Pulmonary artery endothelial cell (primary cell): ENCODE results near the gene PIK3C2G. TPM values are rescaled to one million over a fixed set of nuclear protein-coding genes. Genes with fewer than 3 reads are reported as not detected.
A peak's percentile ranks its signal among the peaks of the same experiment; 100 is the strongest.

ENCODE experiments used
- DNase-seq: peaks from one replicate; pipeline ENCODE4 v3.0.0-alpha.2; 2011; ENCODE audit warnings: low read depth, low spot score
- total RNA-seq: library from RNA; depleted of rRNA; stranded (reverse); fragments of >200 nt; gene quantifications from 2 replicates; pipeline ENCODE4 v1.2.3, GENCODE V29; 2014

PIK3C2G gene
- total RNA-seq, 1 donor from 2014 or later: not detected

DNA sequence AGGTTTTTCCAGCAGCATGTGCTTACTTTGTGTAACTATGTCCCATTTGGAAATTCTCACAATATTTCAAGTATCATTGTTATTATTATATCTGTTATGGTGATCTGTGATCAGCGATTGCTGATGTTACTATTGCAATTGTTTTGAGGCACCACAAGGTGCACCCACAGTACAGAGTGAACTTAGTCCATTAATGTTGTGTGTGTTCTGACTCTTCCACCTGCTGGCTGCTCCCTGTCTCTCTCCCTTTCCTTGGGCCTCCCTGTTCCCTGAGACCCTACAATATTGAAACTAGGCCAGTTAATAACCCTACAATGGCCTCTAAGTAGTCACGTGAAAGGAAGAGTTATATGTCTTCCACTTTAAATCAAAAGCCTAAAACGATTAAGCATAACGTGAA lies 153.9 kb downstream of the PIK3C2G start:
- DNase-seq: no peak

DNA sequence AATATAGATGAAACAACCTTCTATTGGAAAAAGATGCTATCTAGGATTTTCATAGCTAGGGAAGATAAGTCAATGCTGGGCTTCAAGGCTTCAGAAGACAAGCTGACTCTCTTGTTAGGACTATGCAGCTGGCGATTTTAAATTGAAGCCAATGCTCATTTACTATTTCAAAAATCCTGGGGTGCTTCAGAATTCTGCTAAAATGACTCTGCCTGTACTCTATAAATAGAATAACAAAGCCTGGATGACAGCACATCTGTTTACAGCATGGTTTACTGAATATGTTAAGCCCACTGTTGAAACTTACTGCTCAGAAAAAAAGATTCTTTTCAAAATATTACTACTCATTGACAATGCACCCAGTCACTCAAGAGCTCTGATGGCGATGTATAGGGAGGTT lies 155.1 kb downstream of the PIK3C2G start:
- DNase-seq: no peak

DNA sequence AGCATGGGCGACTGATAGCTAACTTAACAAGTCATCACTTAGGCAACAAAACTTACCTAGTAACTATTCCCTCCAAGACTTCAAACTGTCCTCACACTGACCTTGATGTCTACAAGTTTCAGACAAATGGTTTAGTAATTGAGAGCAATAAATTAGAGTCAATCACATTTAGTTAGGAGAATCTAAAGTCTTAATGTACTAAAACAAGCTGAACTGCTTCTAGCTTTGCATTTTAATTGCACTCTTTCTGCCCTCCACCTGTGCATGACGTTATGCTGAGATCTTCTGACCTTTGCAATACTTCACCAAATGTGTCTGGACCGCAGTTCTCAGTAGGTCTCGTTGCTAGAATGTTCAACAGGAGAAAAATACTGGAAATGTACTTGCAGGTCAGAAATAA lies 158.0 kb downstream of the PIK3C2G start:
- no peak for DNase-seq

DNA sequence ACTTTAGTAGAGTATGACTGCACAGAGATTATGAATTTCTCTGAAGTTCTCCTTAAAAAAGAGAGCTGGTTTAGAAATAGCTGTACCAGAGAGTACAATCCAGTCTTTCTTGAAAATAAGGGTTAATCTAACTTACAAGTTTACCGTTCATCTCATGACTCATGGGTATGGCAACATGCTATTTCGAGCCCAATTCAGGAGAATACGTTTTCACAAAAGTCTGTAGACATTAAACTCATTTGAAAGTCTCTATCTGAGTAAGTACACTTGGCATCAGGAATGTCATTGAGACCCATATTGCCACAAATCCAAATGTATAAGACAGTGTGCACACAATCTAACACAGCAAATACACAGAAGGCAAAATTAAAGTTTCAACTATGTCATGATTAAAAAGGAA lies 160.5 kb downstream of the PIK3C2G start:
- no peak for DNase-seq

DNA sequence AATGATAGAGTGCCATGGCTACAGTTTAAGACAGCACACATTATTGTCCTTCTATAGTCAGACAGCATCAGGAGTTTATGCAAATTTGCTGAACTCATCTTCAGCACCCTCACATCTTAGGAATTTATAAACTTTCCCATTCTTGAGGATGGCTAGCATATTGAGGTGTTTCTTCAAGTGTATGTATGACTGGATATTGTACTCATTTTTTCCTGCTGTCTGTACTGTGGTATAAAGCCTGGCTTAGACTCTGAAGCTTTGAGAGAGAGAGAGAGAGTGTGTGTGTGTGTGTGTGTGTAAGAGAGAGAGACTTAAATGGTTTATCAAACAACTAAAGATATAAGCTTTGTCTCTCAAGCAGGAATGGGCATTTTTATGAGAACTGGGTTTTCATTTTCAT lies 161.6 kb downstream of the PIK3C2G start:
- DNase-seq: no peak

DNA sequence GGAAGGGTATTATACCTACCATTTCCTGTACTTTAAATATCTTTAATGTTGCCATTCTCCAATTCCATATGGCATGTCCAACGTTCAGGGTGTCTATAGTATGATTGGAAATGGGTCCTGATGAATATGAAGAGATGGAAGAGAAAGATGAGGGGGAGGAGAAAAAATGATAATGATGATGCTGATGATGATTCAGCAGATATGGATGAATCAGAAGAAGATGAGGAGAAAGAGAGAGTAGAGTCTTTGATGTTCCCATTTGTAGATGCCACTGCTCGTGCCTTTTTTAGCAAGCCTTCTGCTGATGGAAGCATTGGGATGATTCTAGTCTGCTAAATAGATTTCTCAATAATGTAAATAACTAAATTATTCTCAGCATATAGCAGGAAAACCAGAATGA lies 163.5 kb downstream of the PIK3C2G start:
- DNase-seq: no peak

DNA sequence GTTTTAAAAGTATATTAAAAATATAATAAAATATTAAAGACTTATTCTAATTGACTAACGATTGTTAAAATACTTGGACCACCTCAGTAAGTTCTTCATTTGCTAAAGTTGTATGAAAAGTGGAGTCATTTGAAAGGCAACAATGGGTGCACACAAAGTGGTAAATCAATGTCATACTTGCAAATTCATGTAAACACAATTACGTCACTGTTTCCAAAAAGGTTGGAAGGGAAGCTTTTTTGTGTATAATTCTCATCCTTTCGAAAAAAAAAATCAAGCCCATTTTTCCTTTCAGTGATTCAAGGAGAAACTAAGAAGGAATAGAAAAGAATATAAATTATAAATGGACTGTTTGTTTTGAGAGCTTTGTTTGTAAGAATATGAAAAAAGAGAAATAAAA lies 166.2 kb downstream of the PIK3C2G start:
- no peak for DNase-seq

DNA sequence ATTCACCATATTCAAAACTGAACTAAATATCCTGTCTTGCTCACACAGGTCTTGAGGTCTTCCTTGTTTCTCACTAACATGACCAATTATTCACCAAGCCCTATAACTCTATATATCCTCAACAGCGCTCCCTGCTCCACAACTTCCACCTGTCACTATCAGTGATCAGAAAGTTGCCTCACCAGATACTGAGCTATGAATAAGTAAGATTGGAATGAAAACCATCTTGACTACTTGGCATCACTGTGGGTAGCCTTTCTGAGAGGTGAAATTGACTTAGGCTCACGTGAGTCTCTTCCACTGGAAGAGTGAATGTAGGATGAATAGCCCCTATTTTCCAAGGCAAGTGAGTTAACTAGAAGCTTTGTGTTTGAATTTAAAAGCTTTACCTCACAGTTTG lies 167.1 kb downstream of the PIK3C2G start:
- no peak for DNase-seq

DNA sequence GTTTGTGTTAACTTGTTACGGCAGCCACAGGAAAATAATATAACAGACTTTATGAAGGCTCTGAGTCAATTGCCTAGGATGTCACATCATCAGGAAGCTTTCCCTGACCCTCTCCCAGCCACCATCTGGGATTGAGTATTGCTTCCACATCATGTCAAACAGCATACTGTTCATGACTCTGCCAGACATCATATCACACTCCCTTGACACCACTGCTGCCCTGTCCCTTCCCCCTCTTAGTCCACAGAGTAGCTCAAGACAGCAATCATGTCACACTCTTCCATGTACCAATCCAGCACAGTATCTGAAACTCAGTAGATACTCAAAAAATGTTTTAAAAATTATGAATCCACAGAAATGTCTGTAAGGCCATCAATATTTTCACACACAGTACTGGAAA lies 168.0 kb downstream of the PIK3C2G start:
- DNase-seq: no peak

DNA sequence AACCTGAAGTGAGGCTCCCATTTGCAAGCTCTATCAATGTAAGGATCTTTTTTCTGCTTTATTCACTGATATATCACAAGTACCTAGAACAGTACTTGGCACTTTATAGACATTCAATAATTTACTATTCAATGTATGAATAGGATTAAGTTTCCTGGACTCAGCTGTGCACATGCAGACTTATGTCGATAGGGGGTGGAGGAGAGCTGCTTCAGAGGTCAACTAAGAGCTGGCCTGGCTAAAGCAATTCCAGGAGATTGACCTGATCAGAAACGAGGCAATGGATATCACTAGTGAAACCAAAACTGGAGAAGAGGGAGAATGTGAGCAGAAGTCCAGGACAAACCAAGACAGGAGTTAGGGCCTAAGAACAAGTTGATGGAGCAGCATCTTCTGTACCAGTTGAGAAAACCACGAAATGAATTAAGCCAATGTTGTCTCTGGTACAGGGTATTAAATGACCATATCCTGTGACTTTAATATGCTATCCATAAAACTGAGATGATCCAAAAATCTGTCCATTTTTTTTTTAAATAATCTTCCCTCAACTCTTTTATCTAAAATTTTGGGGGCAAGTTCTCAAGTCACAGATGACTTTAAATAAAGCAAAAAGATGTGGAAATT lies 169.2 kb downstream of the PIK3C2G start:
- peak; percentile 19 for DNase-seq

DNA sequence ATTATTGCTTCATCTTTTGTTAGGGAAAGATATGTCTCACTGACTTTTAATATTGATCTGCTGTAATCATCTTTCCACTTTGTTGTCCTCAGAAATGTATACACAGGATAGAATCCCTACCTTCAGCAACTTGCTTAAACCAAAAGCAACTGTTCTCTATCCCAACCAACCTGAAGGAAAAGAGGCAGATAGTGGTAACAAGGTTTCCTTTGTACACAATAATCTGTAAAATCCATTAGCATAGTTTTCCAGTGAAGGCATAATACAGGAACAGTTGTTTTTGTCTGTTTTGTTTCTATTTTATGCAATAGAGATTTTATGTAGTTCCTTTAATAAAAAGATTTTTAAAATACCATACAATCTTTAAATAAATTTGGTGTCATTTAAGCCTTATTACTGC lies 170.5 kb downstream of the PIK3C2G start:
- no peak for DNase-seq

DNA sequence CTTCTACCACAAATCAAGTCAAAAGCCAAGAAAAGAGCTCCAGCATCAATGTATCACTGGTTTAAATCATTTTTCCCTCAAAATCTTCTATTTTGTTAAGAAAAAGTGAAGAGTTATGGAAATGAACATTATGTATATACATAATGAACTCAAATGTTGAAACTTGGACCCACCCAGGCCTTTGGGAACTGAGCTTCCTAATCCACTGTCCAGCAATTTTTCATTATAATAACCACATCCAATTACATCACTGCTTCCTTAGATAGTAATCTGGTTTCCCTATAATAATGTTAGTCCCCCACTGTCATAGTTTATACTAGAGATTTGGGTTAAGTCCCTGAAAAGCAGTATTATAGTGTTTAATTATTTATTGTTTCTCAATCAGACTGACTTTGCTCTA lies 170.9 kb downstream of the PIK3C2G start:
- no peak for DNase-seq

DNA sequence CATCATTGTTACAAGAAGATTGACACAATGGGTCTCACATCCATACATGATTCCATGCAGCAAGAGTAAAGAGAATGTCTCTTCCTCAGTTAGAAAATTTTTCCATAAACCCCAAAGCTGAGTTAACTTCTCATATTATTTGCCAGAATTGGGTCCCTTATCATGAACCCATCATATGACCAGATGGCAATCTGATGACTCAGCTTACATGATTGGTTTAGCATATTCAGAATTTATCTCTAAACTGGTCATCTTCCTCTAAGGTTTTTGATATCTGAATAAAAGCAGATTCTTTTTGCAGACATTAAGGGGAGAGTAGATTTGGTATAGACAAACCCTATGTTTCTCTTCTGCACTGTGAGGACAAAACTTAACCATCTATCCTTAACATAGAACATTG lies 174.9 kb downstream of the PIK3C2G start:
- DNase-seq: no peak

DNA sequence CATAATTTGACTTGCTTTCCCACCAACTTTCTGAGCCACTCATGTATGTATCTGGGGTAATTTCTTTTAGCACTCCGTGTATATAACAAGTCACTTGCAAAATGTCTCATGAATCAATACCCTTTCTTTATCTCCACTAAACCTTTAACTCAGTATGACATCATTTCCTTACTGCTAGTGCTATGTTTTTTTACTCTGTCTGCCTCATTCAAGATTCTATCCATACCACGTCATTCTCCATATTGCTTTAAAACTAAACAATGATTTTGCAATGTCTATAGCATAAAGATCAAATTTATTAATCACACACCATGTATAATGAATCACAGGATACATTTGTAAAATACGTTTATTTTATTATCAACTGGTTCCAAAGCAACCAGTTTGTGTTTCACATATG lies 178.2 kb downstream of the PIK3C2G start:
- no peak for DNase-seq

DNA sequence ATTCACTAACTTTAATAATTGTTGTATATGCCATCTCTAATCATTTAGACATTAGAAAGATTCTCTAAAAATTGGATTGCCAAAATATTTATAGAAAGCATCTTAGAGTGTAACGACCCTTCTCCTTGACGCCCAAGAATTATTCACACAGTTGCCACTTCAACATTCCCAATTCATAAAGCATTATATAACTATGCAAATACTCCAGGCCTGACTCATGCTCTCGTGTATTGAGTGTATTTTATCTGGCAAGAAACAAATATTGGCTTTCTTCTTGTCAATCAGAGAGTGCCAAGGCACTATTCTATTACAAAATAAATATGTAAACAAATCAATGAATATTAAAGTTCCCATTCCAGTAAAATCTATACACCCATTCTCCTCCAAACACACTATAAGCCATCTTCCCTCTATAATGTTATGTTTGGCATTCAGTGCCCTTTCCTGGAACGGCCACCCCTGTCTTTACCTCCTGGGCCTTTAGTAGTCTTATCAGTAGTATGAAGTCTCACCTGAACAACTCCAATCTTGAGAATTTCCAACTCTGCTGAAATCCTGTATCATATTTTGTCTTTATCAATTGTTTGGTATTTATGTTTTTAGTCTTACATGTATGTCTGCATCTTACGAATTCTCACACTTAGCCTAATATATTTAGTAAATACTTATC lies 182.6 kb downstream of the PIK3C2G start:
- no peak for DNase-seq

DNA sequence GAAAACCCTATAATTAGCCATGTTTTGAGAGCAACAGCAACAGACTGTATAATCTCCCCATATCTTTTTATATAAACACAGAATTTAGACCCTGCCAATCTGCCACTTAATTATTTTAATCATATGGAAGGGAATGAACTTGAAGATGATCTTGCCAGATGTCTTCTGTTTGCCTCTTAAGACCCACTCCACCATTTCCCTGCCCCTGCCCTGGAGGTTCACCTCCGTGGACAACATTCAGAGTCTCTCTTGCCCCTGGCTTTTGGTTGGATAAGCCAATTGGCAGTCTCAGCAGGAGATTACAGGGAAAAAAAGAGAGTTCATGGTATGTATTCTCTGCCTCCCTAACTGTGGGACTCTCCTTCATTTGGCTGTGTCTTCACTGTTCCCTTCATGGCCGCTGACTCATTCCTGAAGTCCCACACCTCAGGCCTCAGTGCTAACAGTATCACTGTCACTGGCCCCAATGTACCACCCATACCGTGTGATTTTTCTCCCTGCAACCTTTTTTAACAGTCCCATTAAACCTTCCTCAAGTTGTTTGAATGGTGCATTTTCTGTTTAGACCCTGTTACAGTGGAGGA lies 184.8 kb downstream of the PIK3C2G start:
- DNase-seq: no peak

DNA sequence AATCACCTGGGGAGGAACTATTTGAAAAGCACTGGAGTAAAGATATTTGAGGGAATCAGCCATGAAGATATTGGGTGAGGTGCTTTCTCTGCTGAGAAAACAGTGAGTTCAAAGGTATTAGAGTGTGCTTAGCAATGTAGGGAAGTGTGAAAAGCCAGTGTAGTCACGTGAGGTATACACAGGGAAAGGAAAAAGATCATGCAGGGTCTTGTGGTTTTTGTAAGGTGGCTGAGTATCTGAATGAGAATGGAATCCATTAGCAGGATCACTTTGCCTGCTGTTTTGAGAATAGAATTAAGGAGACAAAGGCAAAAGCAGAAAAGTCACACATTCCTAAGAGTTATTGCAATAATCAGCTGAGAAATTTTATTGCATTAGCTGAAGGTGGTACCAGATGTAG lies 193.0 kb downstream of the PIK3C2G start:
- no peak for DNase-seq

DNA sequence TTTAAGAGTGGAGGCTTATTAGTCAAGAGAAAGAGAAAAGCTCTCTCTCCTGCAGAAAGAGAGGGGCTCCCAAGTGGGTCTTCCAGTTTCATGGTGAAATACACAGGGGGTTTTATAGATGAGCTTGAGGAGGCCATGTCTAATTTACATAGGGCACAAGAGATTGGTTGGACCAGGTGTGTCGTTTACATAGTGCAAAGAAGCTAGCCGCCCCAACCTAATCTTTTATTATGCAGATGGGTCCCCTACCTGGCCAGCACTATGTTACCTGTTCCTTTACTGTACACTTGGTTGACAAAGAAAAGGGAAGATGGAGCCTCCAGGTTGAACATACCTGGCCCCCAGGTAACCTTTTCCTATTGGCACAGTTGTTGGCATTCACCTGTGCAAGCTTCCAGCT lies 195.0 kb downstream of the PIK3C2G start:
- no peak for DNase-seq

DNA sequence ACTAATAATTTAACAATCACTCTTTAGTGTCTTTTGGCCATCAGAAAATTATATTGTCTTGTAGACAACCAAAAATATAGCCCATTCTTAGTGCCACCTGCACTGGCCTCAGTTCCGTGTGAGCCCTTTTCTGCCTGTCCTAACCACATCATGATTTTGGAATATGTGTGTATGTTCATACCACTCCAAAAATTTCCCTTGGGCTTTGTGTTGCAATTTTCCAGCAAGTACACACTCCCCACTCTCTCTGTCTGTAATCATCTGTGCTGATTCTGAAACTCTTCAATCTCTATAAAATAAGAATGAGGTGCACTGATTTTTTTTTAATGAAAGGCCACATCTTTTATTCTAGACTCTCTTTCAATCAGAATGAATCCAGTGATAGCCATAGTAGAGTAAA lies 196.0 kb downstream of the PIK3C2G start:
- DNase-seq: no peak

DNA sequence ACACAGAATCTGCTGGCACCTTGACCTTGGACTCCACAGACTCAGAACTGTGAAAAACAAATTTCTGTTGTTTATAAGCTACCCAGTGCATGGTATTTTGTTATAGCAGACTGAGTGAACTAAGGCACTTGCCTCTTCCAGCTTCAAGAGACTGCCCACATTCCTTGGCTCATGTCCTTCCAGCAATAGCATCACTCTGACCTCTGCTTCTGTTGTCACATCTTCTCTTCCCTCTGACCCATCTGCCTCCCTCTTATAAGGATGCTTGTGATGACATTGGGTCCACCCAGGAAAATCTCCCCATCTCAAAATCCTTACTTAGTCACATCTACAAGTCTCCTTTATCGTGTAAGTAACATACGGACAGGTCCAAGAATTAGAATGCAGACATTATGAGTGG lies 200.4 kb downstream of the PIK3C2G start:
- no peak for DNase-seq

DNA sequence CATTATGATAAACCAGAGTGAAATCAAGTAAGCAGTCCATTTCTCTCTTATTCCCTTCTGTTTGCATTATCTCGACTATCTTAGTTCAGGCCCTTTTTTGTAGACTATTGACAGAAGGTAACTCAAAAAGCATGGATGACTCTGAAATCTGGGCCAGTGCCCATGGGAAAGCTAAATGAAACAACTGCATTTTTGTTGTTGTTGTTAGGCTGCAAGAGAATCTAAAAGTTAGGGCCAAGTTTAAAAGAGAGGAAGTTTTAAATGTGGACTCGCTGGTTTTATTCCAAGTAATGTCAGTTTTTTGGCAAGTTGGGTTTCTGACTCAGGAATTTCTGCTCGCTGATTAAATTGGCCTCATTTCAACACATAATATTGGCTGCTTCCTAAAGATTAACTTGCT lies 201.1 kb downstream of the PIK3C2G start:
- peak; percentile 3 for DNase-seq

DNA sequence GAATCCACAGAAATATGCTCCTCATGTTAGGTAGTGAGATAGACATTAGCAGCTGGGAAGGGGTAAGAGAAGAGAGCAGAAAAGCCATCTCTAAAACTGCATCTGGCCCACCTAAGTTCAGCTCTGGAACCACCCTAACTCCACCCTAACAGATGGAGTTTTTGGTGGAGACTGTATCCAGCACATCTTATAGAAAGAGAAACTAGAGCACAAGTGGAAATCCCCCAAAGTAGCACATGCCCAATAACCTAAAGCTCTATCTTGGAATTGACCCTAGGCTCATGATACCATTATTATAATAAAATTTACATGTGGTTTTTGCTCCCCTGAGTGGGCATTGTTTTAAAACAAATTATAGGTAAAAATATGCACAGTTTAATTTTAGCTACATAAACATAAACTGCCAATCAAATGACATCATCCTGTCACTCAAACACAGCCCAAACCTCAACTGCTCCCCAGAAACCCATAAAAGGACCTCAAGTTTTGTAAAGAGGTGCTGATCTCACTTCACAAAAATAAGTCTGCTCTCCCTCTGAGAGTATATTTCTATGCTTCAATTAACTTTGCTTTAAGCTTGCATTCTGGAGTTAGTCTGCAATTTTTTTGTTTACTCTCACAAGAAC lies 206.4 kb downstream of the PIK3C2G start:
- no peak for DNase-seq
